Esophagus muscularis mucosa (tissue), 4 donors: ENCODE data around the gene AUP1. TPM values are rescaled to one million over a fixed set of nuclear protein-coding genes. Genes with fewer than 3 reads are reported as not detected.
A peak's percentile ranks its signal among the peaks of the same experiment; 100 is the strongest.

ENCODE experiments used
- DNase-seq: peaks from one replicate; pipeline ENCODE4 v3.0.0-alpha.2; 2017; ENCODE audit errors: extremely low spot score
- H3K27ac ChIP-seq, 4 donors: fragments of 200-600 bp; sonication (generic); replicated peaks in 1 of 4; 1 replicate in 3 of 4; 2 replicates in 1 of 4; pipeline ENCODE4 v1.5.1; 2016 to 2019; ENCODE audit warnings: mild to moderate bottlenecking in 1 of 4
- H3K27me3 ChIP-seq, 4 donors: fragments of 200-600 bp; sonication (generic); one replicate each; pipeline versions ENCODE4 v1.5.1 to v1.6.0; 2016 to 2019
- H3K36me3 ChIP-seq, 4 donors: fragments of 200-600 bp; sonication (generic); one replicate each; pipeline ENCODE4 v1.5.1; 2016 to 2019
- H3K4me1 ChIP-seq, 4 donors: fragments of 200-600 bp; sonication (generic); one replicate each; pipeline ENCODE4 v1.5.1; 2016 to 2019
- H3K4me3 ChIP-seq, 4 donors: fragments of 200-600 bp; sonication (generic); 1 replicate in 2 of 4; 2 replicates in 2 of 4; pipeline ENCODE4 v1.5.1; 2016 to 2019; ENCODE audit warnings: mild to moderate bottlenecking in 4 of 4, moderate library complexity in 1 of 4
- H3K9me3 ChIP-seq, 4 donors: fragments of 200-600 bp; sonication (generic); 1 replicate in 3 of 4; 2 replicates in 1 of 4; pipeline ENCODE4 v1.5.1; 2016 to 2019
- CTCF ChIP-seq, 3 experiments: fragments of 200-600 bp in 2 of 3; fragments of 450-650 bp in 1 of 3; sonication (generic) in 2 of 3; IDR thresholded peaks; one replicate each; pipeline ENCODE4 v1.5.1; 2017 to 2019; ENCODE audit warnings: antibody characterized with exemption in 3 of 3, mild to moderate bottlenecking in 2 of 3, moderate library complexity in 1 of 3
- EP300 ChIP-seq: sonication (generic); formaldehyde crosslinking; IDR thresholded peaks from one replicate; pipeline ENCODE4 v1.6.1; 2017; ENCODE audit warnings: antibody characterized with exemption
- POLR2A ChIP-seq: fragments of 450-650 bp; IDR thresholded peaks from one replicate; pipeline ENCODE4 v1.6.1; 2017; ENCODE audit warnings: antibody characterized with exemption, moderate library complexity, mild to moderate bottlenecking, low read depth
- POLR2AphosphoS5 ChIP-seq, 2 donors: sonication (generic); formaldehyde crosslinking; IDR thresholded peaks; one replicate each; pipeline ENCODE4 v1.6.1; 2017; ENCODE audit warnings: antibody characterized with exemption in 2 of 2
- WGBS: methylation state at CpG from one replicate; pipeline ENCODE4 v1.1.5; 2018; 5-methylcytosine and 5-hydroxymethylcytosine counted together
- intact Hi-C: fragments of 100-400 bp; cut with DNase I; formaldehyde crosslinking; loops from one replicate; pipeline ENCODE4 v1.15.1; 2023
- total RNA-seq, 4 donors: library from RNA; depleted of rRNA; stranded (reverse); fragments of >200 nt; gene quantifications; one replicate each; pipeline versions ENCODE4 v1.1.0 to v1.2.1, GENCODE V29; 2016

AUP1 gene
- total RNA-seq, 4 donors from 2014 or later = 83.6 to 95.1 (median 89.6) TPM

GRCh38 chr2:74496997-74497776 lies 32.3 kb downstream of the AUP1 start:
- Histone ChIP-seq H3K9me3 (no peaks in the 10 kb centered on the region), H3K4me3 (peak overlapping the region in 3 of 4 donors; percentile 31 to 40 (median 38)), H3K4me1 (peaks cover 27 to 31% (median 28%) of the 10 kb centered on the region in 4 donors), H3K27ac (no peak overlapping the region), H3K27me3 (peaks cover 0 to 55% (median 41%) of the 10 kb centered on the region in 4 donors), H3K36me3 (peaks cover 15 to 25% (median 24%) of the 10 kb centered on the region in 4 donors)
- WGBS = 68% methylated on average over 12 of the region's 19 CpGs
- TF ChIP-seq POLR2AphosphoS5 (IDR thresholded peaks at IDR 0.05) (no peak), POLR2A (no peak), EP300 (no peak), CTCF (IDR thresholded peaks at IDR 0.05) (no peak)
- intact Hi-C loops = no loop called here
- DNase-seq = no peak

GRCh38 chr2:74495440-74495839 lies 34.1 kb downstream of the AUP1 start:
- H3K4me3 ChIP-seq = no peak overlapping the region
- H3K36me3 ChIP-seq = peaks cover 31 to 42% (median 42%) of the 10 kb centered on the region in 4 donors
- WGBS = 86% methylated on average over 1 of the region's 1 CpG
- TF ChIP-seq EP300 (no peak), POLR2A (no peak), POLR2AphosphoS5 (IDR thresholded peaks at IDR 0.05) (no peak), CTCF (IDR thresholded peaks at IDR 0.05) (no peak)
- H3K9me3 ChIP-seq = no peaks in the 10 kb centered on the region
- peaks cover 0 to 38% (median 32%) of the 10 kb centered on the region in 4 donors for H3K27me3 ChIP-seq
- DNase-seq = no peak
- intact Hi-C loops = no loop called here
- no peak overlapping the region for H3K27ac ChIP-seq
- H3K4me1 ChIP-seq = peaks cover 25 to 29% (median 27%) of the 10 kb centered on the region in 4 donors

GRCh38 chr2:74493546-74493945 lies 36.0 kb downstream of the AUP1 start:
- WGBS = 93% methylated on average over 3 of the region's 3 CpGs
- H3K4me1 ChIP-seq = peaks cover 12 to 14% (median 13%) of the 10 kb centered on the region in 4 donors
- no peaks in the 10 kb centered on the region for H3K9me3 ChIP-seq
- TF ChIP-seq EP300 = no peak
- no peak for TF ChIP-seq POLR2A
- TF ChIP-seq CTCF (IDR thresholded peaks at IDR 0.05) = no peak
- no peak for TF ChIP-seq POLR2AphosphoS5 (IDR thresholded peaks at IDR 0.05)
- no peak for DNase-seq
- peaks cover 0 to 19% (median 13%) of the 10 kb centered on the region in 4 donors for H3K27me3 ChIP-seq
- no peak overlapping the region for H3K27ac ChIP-seq
- intact Hi-C loops = no loop called here
- peaks cover 36 to 61% (median 53%) of the 10 kb centered on the region in 4 donors for H3K36me3 ChIP-seq
- no peak overlapping the region for H3K4me3 ChIP-seq

- peaks cover 36 to 78% (median 67%) of the 10 kb centered on the region in 4 donors for H3K36me3 ChIP-seq
- intact Hi-C loops = no loop called here
- no peaks in the 10 kb centered on the region for H3K9me3 ChIP-seq
- H3K4me1 ChIP-seq = no peaks in the 10 kb centered on the region
- WGBS = 91% methylated on average over 12 of the region's 12 CpGs
- H3K27me3 ChIP-seq = peaks cover 0 to 2% (median 0%) of the 10 kb centered on the region in 4 donors
- no peak overlapping the region for H3K4me3 ChIP-seq
- DNase-seq = no peak
- no peak for TF ChIP-seq POLR2A
- no peak for TF ChIP-seq CTCF (IDR thresholded peaks at IDR 0.05)
- no peak for TF ChIP-seq POLR2AphosphoS5 (IDR thresholded peaks at IDR 0.05)
- no peak for TF ChIP-seq EP300
- H3K27ac ChIP-seq = no peak overlapping the region
Observed at GRCh38 chr2:74491648-74492544, 37.6 kb downstream of the AUP1 start.
